Neural progenitor cell (in vitro differentiated cells): ENCODE measurements around the gene AIFM3.

Source experiments
- CTCF ChIP-seq: fragments of 200-600 bp; sonication (generic); IDR thresholded peaks from 2 replicates; pipeline ENCODE4 v1.5.1; 2017; ENCODE audit warnings: antibody characterized with exemption, mild to moderate bottlenecking
- EZH2phosphoT487 ChIP-seq: fragments of 200-600 bp; sonication (generic); IDR thresholded peaks from 2 replicates; pipeline ENCODE4 v1.6.1; 2017; ENCODE audit warnings: antibody characterized with exemption

- TF ChIP-seq CTCF (no peak), EZH2phosphoT487 (no peak)
Measured at GRCh38 chr22:20986365-20986764, 19.3 kb downstream of the AIFM3 start.
